Upper lobe of left lung (tissue), 6 donors: ENCODE results near the gene COL19A1. TPM values are rescaled to one million over a fixed set of nuclear protein-coding genes. Genes with fewer than 3 reads are reported as not detected.

Experiments
- ATAC-seq, 2 donors: fragments of 200-7000 bp; cut with Tn5 transposase; one replicate each; pipeline ENCODE4 v1.9.1; 2022; ENCODE audit warnings: mild to moderate bottlenecking in 2 of 2, moderate library complexity in 2 of 2; ENCODE audit not compliant: low FRiP score in 2 of 2
- DNase-seq, 2 donors: peaks; one replicate each; pipeline ENCODE4 v3.0.0-alpha.2; 2019 to 2020
- H3K27ac ChIP-seq, 4 donors: fragments of 200-600 bp; sonication (generic); one replicate each; pipeline ENCODE4 v1.5.1; 2016 to 2019
- H3K27me3 ChIP-seq, 4 donors: fragments of 200-600 bp; sonication (generic); one replicate each; pipeline ENCODE4 v1.5.1; 2017 to 2019
- H3K36me3 ChIP-seq, 4 donors: fragments of 200-600 bp; sonication (generic); one replicate each; pipeline ENCODE4 v1.5.1; 2016 to 2019
- H3K4me1 ChIP-seq, 4 donors: fragments of 200-600 bp; sonication (generic); one replicate each; pipeline ENCODE4 v1.5.1; 2018 to 2019
- H3K4me3 ChIP-seq, 4 donors: fragments of 200-600 bp; sonication (generic); one replicate each; pipeline ENCODE4 v1.5.1; 2017 to 2019; ENCODE audit warnings: mild to moderate bottlenecking in 2 of 4, moderate library complexity in 1 of 4
- H3K9me3 ChIP-seq, 4 donors: fragments of 200-600 bp; sonication (generic); one replicate each; pipeline ENCODE4 v1.5.1; 2018 to 2019
- CTCF ChIP-seq, 6 experiments: fragments of 450-650 bp in 4 of 6; fragments of 200-600 bp in 2 of 6; sonication (generic) in 2 of 6; IDR thresholded peaks; one replicate each; pipeline ENCODE4 v1.5.1; 2016 to 2019; ENCODE audit warnings: antibody characterized with exemption in 6 of 6
- EP300 ChIP-seq, 4 donors: sonication (generic); formaldehyde crosslinking; IDR thresholded peaks; one replicate each; pipeline ENCODE4 v1.5.1; 2017; ENCODE audit warnings: antibody characterized with exemption in 4 of 4, control low read depth in 2 of 4
- POLR2A ChIP-seq, 4 donors: fragments of 450-650 bp; IDR thresholded peaks; one replicate each; pipeline ENCODE4 v1.5.1; 2016 to 2017; ENCODE audit warnings: antibody characterized with exemption in 4 of 4, mild to moderate bottlenecking in 2 of 4
- POLR2AphosphoS5 ChIP-seq, 2 donors: sonication (generic); formaldehyde crosslinking; IDR thresholded peaks; one replicate each; pipeline ENCODE4 v1.5.1; 2017; ENCODE audit warnings: antibody characterized with exemption in 2 of 2
- WGBS, 2 donors: methylation state at CpG; one replicate each; pipeline ENCODE4 v1.1.5; 2017 to 2018; 5-methylcytosine and 5-hydroxymethylcytosine counted together
- total RNA-seq, 6 donors: library from RNA; depleted of rRNA in 4 of 6; stranded (reverse); fragments of >200 nt in 4 of 6; gene quantifications; one replicate each; pipeline versions ENCODE4 v1.1.0 to v1.2.1, GENCODE V29; 2016 to 2021
- donor health status: DM: no; HTN: no; CAD: no; lungs with moderate emphysema.
- donor health status: DM: no; HTN: yes; CAD: no; lungs with severe emphysema.

The COL19A1 gene
- total RNA-seq, 6 donors from 2014 or later: 0.49 to 1.0 TPM; not detected in 4

GRCh38 chr6:70135219-70136160, 269.1 kb downstream of the COL19A1 start:
- WGBS, 2 donors: 70 to 72% methylated on average over 10 of the region's 10 CpGs
- DNase-seq: no peak
- H3K9me3 ChIP-seq: no peaks in the 10 kb centered on the region
- H3K4me1 ChIP-seq: no peaks in the 10 kb centered on the region
- no peaks in the 10 kb centered on the region for H3K27me3 ChIP-seq
- H3K36me3 ChIP-seq: no peaks in the 10 kb centered on the region
- H3K27ac ChIP-seq: no peak overlapping the region
- TF ChIP-seq EP300 (IDR thresholded peaks at IDR 0.05) (no peak), POLR2AphosphoS5 (IDR thresholded peaks at IDR 0.05) (no peak), CTCF (IDR thresholded peaks at IDR 0.05) (no peak), POLR2A (IDR thresholded peaks at IDR 0.05) (no peak)
- H3K4me3 ChIP-seq: no peak overlapping the region
- no peak for ATAC-seq

DNA sequence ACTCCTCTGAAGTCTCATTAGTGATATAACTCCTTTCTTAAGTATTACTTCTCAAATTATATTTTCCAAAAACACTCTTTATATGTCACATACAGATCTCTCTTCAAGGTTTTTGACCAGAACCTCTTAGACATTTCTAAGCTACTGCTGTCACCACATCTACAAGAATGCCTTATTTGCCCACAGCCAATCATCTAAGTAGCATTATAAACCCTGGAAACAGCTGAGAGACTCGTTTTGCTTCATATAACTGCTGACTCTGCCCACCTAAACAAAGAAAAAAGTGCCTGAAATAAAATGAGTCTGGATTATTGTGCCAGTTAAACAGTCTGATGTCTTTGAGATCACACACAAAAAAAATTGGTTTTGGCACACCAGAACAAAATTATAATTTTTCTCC, 270.6 kb downstream of the COL19A1 start:
- no peak for DNase-seq
- no peak for ATAC-seq

GRCh38 chr6:70140496-70140895, 274.1 kb downstream of the COL19A1 start:
- 46% methylated on average over 2 of the region's 2 CpGs for WGBS, 2 donors
- no peaks in the 10 kb centered on the region for H3K36me3 ChIP-seq
- DNase-seq: no peak
- H3K4me3 ChIP-seq: no peak overlapping the region
- ATAC-seq: no peak
- no peaks in the 10 kb centered on the region for H3K4me1 ChIP-seq
- H3K27ac ChIP-seq: no peak overlapping the region
- H3K9me3 ChIP-seq: no peaks in the 10 kb centered on the region
- TF ChIP-seq POLR2A (IDR thresholded peaks at IDR 0.05): no peak
- no peak for TF ChIP-seq EP300 (IDR thresholded peaks at IDR 0.05)
- no peak for TF ChIP-seq CTCF (IDR thresholded peaks at IDR 0.05)
- TF ChIP-seq POLR2AphosphoS5 (IDR thresholded peaks at IDR 0.05): no peak
- no peaks in the 10 kb centered on the region for H3K27me3 ChIP-seq

More for the DNA sequence above, 270.6 kb downstream of the COL19A1 start:
- Histone ChIP-seq H3K4me1 (no peaks in the 10 kb centered on the region), H3K9me3 (no peaks in the 10 kb centered on the region), H3K27ac (no peak overlapping the region), H3K4me3 (no peak overlapping the region), H3K27me3 (no peaks in the 10 kb centered on the region), H3K36me3 (no peaks in the 10 kb centered on the region)
- 28 to 32% methylated on average over 1 of the region's 1 CpG for WGBS, 2 donors
- TF ChIP-seq POLR2AphosphoS5 (IDR thresholded peaks at IDR 0.05) (no peak), POLR2A (IDR thresholded peaks at IDR 0.05) (no peak), CTCF (IDR thresholded peaks at IDR 0.05) (no peak), EP300 (IDR thresholded peaks at IDR 0.05) (no peak)

DNA sequence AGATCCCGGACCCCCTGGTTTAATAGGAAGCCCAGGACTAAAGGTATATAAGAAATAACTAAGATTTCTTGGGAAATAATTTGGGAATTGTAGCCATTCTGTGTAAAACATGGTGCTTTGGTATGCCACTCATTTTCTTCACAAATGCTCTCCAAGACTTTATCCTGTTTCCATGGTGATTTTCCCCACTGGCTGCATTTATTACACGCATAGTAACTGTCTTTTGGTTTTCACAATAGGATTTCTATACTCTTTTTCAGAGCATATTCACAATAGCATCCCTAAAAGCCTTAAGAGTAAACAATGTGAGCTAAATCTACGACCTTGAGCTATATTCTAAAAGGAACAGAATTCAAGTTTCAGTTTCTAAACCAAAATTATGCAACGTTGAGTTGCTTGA, 275.7 kb downstream of the COL19A1 start:
- H3K27me3 ChIP-seq: no peaks in the 10 kb centered on the region
- DNase-seq (no peak), ATAC-seq (no peak)
- 67 to 75% methylated on average over 4 of the region's 4 CpGs for WGBS, 2 donors
- no peaks in the 10 kb centered on the region for H3K36me3 ChIP-seq
- H3K4me1 ChIP-seq: no peaks in the 10 kb centered on the region
- H3K9me3 ChIP-seq: no peaks in the 10 kb centered on the region
- no peak overlapping the region for H3K4me3 ChIP-seq
- TF ChIP-seq EP300 (IDR thresholded peaks at IDR 0.05) (no peak), CTCF (IDR thresholded peaks at IDR 0.05) (no peak), POLR2AphosphoS5 (IDR thresholded peaks at IDR 0.05) (no peak), POLR2A (IDR thresholded peaks at IDR 0.05) (no peak)
- H3K27ac ChIP-seq: no peak overlapping the region
